Measurements from ENCODE around the gene ALPK3.

The ALPK3 gene

GRCh38 chr15:84826369-84826823 lies 9.2 kb downstream of the ALPK3 start:
- no peak for DNase-seq

- DNase-seq = no peak
Measured at GRCh38 chr15:84827246-84827645, 10.1 kb downstream of the ALPK3 start.

DNA sequence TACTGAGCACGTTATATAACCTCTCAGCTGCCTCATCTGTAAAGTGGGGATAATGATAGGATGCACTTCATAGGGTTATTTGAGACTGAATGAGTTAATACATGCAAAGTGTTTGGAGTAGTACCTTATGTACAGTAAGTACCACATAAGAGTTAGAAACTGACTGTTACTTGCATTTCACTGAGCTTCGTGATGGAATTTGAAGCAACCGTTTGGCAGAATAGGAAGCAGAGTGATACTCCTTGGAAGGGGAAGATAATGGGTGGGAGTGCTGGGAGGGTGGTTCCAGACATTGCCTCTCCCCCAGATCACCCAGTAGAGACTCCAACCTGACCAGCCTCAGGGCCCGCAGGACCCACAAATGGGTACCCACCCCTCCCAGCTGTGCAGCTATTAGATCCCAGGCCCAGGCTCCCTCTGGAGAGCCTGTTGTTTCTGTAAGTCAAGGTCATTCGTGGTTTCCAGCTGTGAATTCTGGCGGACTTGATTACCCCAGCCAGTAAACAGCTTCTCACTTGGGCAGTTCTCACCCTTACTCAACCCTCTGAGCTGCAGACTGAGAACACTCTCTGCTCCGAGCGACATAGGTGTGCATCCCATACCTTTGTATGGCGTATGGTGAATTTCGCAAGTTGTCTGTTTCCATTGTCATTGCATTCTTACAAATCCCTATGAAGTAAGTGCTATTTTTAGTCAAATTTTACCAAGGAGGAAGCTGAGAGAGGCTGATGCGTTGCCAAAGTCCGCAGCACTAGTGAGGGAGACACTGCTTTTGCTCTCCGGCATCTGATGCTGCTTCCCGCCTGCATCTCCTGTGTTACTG lies 11.1 kb downstream of the ALPK3 start:
- DNase-seq = no peak

GRCh38 chr15:84829428-84829827 lies 12.3 kb downstream of the ALPK3 start:
- no peak for DNase-seq

- DNase-seq = no peak
Measured at GRCh38 chr15:84830036-84830435, 12.9 kb downstream of the ALPK3 start.

- DNase-seq = no peak
Measured at GRCh38 chr15:84831028-84831427, 13.9 kb downstream of the ALPK3 start.

DNA sequence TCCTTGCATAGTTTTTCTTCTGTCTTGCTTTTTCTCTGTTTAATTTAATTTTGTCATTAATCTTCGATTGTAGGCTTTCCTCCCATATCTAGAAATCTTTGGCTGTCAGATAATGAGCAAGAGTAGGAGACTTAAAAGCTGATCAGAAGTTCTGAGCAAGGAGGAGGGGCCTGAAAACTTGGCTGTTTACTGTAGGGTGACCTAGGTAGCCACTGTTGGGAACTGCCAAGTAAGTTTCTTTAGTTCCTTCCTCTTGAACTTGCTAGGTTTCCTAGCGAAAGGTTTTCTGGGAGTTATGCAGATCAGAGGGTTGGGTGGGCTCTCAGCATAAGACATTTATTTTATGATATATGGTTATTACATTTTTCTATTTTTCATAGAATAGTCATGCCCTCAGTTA lies 14.5 kb downstream of the ALPK3 start:
- no peak for DNase-seq

GRCh38 chr15:84832448-84833040 lies 15.4 kb downstream of the ALPK3 start:
- DNase-seq = no peak

DNA sequence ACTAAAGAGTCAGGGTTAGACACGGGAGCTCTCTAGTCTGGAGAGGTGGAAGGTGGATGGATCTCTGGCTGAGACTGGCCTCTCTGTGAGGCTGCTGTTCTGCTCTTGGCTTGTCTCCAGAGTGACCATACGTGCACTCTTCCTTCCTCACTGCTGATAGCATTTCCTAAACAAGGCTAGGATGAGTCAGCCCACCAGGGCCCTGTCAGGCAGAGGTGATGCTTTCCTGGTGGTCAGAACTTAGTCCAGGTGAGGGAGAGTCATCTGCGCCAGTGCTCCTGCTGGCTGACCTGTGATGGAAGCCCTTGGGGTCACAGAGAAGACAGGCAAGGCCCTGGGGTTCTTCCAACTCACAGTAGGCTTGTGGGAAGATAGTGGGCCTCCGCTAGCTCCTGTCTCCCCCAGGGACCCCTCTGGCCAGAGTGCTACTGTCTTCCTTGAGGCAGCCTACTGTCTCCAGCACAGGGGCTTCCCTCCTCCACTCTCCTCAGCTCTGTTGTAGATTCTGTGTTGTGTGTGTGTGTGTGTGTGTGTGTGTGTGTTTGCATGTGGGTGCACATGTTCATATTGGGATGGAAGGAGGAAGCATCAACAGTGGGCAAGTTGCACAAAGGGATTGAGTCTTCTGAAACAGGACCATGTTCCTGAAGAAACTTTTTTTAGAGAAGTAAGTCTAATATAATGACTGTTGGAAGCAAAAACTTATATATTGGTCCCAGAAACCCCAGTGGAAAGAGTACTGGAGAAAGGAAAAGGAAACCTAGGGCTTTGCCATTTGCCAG lies 16.5 kb downstream of the ALPK3 start:
- peak; percentile 26 for DNase-seq

DNA sequence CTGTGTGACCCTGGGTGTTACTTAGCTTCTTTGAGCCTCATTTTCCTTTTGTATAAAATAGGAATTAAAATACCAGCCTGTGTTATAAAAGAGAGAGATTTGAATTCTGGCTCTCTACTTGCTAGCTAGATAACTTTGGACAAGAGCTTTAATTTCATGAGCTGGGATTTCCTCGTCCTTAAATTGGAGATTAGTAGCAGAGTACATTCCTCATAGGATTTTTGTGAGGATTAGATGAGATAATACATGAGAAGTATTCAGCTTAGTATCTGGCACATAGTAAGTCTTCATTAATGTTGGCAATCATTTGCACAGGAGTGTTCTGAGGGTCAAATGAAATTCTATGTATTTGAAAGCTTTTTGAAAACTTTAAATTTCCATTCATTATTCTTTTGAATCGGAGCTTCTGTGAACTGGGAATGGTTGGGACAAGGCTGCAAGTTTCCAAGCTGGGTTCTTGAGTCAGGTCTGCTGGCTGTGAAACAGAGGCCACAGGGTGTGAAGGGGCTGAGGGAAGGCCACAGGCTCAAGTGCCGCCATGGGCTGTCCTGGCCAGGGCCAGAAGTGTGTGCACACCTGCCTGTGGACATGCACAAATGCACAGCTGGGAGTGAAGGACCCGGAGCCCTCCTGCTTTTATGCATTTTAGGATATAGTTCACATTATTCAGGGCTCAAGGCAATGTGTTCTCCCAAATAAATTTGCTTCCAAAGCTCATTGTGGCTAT lies 17.2 kb downstream of the ALPK3 start:
- no peak for DNase-seq

DNA sequence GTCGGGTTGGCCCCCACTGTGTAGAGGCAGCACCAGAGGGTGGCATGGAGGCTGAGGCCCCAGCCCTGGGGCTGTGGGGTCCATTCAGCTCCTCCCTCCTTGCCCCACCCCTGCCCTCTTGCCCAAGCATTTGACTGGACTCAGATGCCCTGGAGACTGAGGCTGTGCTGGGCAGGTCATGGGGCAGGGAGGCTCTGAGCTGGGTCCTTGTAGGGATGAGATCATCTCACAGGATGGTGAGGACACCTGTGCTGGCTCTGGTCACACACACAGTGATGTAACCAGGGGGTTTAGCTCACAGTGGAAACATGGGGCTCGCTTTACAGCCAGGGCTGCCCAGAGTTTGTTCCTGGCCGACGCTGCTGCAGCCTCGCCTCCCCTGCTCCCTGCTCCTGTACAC lies 17.8 kb downstream of the ALPK3 start:
- no peak for DNase-seq

- no peak for DNase-seq
Measured at GRCh38 chr15:84835661-84836337, 18.6 kb downstream of the ALPK3 start.

- DNase-seq = no peak
Measured at GRCh38 chr15:84836844-84837243, 19.7 kb downstream of the ALPK3 start.

- DNase-seq = no peak
Measured at GRCh38 chr15:84839714-84840113, 22.6 kb downstream of the ALPK3 start.

GRCh38 chr15:84840255-84840654 lies 23.1 kb downstream of the ALPK3 start:
- no peak for DNase-seq

- no peak for DNase-seq
Measured at GRCh38 chr15:84840741-84841429, 23.7 kb downstream of the ALPK3 start.

DNA sequence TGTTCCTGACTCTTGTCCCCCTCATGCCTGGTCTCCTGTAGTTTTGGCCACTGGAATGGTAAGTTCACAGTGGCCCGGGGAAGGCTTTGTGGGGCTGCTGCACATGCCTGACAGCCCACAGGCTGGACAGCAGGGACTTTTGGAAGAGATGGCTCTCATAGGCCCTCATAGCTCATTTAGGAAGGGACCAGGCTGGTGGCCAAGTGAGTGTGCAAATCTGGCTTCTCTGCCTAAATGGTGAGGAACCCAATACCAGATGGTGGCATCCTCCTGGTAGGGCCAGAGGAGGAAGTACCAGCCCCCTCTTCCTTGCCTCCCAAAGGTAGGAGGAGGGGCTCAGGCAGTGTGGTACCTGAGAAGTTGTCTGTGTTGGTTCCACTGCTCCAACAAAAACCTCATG lies 25.6 kb downstream of the ALPK3 start:
- DNase-seq = no peak

DNA sequence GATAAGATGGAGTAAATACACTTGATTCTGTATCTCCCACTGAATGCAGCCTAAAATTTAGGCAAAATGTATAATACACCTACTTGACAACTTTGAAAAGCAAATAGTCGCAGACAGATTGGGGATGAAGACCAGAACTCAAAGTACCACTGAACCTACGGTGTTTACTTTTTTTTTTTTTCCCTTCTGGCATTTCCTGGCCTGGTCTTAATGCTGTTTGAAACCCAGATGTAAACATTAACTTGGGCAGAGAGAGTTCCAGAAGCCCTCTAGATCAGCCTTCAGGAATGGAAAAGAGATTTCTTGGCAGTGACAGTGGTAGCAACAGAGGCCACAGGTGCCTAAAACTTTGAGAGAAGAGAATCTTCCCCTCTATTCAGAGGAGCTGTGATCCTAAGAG lies 27.8 kb downstream of the ALPK3 start:
- no peak for DNase-seq

GRCh38 chr15:84845631-84846030 lies 28.5 kb downstream of the ALPK3 start:
- peak; percentile 62 for DNase-seq

GRCh38 chr15:84846269-84846668 lies 29.1 kb downstream of the ALPK3 start:
- no peak for DNase-seq

DNA sequence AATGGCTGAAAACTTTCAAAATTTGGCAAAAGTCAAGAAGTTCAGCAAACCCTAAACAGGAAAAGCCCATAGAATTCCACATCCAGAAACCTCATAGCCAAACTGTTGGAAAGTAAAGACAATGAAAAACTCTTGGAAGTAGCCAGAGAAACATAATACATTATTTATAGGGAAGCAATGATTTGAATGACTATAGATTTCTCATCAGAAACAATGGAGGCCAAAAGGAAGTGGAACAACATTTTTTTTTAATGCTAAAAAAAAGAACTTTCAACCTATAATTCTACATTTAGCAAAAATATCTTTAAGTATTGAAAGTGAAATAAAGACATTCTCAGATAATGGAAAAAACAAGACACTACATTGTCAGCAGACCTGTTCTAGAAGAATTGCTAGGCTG lies 30.2 kb downstream of the ALPK3 start:
- no peak for DNase-seq

GRCh38 chr15:84852212-84852611 lies 35.1 kb downstream of the ALPK3 start:
- DNase-seq = no peak

Measured in fibroblast of skin of right biceps (primary cell).